Ecto neural progenitor cell (in vitro differentiated cells): Measurements from ENCODE around the gene KIF26B.
A peak's percentile ranks its signal among the peaks of the same experiment; 100 is the strongest.
"Not testable (repeated sequence)": the region's sequence is repeated elsewhere in the genome, so short reads cannot be mapped to it uniquely, and the experiment has no call there.

Experiments used
- DNase-seq: peaks from one replicate; pipeline ENCODE4 v3.0.0-alpha.2; 2018; ENCODE audit warnings: low spot score

KIF26B gene

DNA sequence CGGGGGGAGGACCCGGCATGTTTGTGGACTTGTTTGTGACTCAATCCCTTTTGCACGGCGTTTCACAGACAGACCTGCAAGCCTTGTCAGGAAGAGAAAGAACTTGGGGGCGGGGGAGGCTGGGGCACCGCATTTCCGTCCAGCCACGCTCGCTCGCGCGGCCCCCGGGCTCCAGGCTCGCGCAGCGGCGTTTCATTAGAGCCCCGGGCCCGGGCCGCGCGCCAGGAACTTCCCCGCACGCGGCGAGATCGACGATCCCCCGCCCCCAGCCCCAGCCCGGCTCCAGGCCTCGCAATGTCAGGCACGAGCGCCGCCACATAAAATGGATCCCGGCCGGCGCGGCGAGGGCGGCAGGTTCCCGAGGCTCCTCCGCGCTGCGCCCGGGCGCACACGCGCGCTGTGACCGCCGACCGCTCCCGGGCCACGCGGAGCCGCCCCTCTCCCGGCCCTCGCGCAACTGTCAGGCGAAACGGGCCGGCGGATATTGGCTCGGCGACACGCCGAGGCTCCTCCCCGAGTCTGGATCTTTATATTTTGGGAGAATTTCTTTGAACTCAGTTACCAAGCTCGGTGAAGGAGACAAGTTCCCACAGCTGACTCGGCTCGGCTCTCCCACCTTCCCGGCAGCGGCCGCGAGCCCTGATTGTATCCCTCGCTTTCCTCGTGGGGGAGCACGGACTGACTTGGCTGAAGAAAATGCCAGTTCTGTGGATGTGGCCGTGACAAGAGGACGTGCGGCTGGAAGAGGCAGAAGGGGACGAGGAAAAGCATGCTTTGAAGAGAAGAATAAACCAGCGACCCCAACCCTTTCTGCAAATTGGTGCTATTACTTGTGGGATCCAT, at the start of gene KIF26B:
KIF26B (plus strand) TSS at position 557 of the 843 bp plus-strand sequence. CDS start 440 bp downstream, outside the sequence.
- peak; percentile 69 for DNase-seq

DNA sequence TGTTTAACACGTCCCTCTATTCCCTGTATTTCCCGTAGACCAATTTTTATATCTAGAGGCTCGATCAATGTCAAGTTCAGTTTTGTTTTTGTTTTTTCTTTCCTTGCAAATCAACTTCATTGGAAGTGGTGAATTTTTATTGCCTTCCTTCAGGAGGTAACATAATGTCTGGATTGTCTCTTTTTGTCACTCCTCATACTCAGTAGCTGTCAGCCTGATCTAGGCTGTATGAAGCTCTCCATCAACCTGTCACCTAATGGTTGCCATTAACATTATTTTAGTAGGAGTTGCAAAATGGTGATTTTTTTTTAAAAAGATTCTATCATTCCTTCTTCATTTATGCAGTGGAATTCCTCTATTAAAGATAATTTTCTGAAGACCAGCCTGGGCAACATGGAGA, 49.7 kb upstream of the KIF26B start:
- no peak for DNase-seq

DNA sequence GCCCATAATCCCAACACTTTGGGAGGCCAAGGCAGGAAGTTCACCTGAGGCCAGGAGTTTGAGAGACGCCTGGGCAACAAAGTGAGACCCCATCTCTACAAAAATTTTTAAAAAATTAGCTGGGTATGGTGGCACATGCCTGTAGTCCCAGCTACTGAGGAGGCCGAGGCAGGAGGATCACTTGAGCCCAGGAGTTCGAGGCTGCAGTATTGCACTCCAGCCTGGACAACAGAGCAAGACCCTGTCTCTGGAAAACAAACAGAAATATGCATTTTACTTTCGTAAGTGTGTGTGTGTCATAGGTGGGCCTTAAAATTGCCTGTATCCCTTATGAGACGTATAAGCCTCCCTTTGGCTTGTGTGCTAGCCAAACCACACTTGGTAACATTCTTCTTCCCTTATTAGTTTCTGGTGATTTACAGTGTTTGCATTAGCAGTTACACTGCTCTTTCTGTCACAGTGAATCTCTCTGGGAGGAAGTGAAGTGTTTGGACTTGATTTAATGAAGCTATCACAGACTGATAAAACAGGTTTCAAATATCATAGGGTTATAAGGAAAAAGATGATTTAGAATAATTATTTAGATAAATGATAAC, 48.9 kb upstream of the KIF26B start:
- DNase-seq: no peak

DNA sequence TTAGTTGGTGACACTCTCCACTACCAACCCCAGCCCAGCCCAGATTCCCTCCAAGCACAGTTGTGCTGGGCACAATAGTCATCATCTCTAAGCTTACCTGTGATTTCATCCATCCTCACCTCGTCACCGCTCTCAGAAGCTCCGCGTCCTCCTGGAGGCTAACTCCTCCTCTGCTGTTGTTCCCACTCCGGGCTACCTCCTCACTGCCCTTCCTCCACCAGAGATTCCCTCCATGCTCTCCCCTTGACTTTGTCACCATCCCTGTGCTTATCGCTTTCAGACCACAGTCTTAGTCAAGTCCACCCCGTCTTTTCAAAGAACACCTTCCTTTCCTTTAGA, 47.0 kb upstream of the KIF26B start:
- DNase-seq: no peak

DNA sequence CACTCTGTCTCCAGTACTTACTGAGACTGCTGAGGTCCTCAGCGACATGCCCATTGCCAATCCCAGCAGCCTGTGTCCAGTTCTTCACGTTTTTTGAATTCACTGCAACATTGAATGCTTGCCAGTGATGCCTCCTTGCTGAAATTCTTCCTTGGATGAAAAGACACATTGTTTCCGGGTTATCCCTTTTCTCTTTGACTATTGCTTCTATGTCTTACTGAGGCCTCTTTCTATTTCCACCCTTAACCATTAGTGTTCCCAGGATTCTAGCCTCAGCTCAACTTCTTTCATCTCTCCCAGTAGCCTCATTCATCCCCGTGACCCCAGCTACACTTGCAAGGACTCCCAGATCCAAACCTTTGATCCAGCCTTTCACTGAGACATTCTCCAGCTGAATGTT, 46.5 kb upstream of the KIF26B start:
- no peak for DNase-seq

DNA sequence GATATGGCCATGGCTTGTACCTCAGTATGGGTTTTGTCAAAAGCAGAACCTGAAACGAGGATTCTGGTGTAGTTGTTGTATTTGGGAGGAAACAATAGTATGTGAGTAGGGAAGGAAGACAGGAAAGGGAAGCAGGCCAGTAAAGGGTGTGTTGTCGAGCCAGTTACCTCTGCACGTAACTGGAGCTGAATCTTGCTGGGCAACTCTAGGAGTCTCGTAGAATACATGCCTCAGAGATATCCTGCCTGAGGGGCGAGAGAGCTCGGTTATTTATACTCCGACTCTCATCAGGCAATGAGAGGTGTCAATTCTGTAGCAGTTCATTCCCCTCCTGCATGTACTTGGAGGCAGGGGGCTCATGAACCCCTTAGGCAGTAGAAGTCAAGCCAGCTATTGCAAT, 45.9 kb upstream of the KIF26B start:
- DNase-seq: no peak

DNA sequence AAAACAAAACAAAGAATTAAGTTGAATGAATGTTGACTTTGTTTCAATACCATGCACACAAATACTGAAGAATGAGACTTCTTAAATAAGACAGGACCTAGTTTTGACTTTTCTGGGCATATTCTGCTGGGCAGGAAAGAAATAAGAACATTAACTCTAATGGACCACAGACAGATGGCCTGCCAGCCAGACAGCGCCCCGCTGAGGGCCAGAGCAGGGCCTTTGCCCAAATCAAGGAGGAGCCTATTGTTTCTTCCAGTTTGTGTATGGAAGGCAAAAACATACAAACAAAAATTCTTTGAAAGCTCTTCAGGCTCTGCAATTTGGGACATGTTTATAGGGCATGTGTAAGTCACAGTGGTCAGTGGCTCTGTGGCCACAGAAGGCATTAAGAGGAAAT, 44.4 kb upstream of the KIF26B start:
- DNase-seq: no peak

DNA sequence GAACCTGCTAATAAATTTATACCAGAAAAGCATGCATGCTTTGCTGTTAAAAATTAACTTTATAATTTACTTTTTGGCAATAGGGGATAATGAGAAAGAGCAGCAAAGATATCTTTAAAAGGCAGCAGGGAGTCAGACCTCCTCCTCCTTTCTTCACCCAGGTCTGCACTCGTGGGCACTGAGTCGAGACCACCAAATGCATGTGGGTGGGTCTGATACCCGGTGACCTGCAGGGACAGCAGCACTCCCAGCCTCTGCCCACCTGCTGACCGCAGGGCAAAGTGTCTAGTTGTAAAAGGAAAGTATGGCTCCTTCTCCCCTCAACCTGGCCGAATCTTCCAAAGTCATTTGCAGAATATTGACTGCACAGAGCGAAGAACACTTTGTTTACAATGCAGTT, 43.7 kb upstream of the KIF26B start:
- no peak for DNase-seq

DNA sequence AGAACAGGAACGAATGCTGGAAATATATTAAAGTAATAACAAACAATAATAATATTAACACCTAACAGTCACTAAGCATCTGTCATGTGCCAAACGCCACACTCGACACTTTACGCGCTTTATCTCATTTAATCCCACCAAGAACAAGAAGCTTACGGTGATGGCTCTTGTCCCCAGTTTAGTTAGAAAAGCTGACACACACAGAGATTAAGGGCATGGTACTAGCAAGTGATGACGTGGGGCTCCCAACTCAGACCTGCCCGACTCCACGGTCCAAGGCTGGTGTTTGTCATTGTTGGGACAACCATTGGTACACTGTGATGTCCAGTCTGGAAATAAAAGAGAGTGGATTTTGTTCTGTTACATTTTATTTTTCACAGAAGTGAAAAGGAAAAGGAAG, 41.1 kb upstream of the KIF26B start:
- no peak for DNase-seq

DNA sequence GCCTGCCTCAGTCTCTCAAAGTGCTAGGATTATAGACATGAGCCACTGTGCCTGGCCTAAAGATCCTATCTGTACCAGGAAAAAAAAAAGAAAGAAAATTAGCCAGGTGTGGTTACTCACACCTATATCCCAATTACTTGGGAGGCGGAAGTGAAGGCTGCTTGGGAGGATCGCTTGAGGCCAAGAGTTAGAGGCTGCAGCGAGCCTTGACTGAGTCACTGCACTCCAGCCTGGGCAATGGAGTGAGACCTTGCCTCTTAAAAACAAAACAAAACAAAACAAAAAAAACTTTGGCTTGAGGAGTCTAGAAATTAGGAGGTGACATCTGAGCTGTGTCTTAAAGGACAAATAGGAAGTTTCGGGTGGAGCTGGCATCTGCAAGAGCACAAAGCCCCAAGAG, 38.7 kb upstream of the KIF26B start:
- DNase-seq: no peak

DNA sequence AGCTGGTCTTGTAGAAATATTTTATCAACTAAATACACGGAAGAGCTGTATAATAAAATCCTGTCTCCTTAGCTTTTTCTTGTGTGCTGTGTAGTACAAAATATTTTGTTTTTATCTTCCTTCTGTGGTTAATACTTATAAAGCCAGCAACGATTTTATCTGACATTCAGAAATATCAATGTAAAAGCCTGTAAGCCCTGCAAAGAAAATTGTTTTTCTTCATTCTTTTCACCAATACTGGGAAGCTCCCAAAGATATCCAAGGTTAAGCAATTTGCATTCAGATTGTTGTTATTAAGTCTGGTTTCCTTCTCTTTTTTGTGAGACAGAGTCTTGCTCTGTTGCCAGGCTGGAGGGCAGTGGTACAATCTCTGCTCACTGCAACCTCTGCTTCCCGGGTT, 38.0 kb upstream of the KIF26B start:
- no peak for DNase-seq

DNA sequence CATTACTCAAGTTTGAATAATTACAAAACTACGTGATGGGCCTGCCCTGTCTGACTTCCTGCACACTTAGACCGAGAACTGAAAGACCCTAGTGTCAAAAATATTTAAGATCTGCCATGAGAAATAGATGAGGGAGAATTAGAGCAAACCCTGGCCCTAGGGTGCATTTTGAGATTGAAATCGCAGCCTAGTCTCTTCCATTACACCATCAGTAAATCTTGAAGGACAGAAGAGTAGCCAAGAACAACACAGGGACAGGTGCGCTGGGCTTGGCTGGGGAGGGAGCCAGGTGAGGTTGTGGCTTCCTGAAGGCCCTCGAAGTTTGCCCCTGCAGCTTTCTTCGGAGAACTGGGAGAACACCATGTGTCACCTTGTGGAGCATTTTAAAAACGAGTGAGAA, 36.7 kb upstream of the KIF26B start:
- DNase-seq: no peak

DNA sequence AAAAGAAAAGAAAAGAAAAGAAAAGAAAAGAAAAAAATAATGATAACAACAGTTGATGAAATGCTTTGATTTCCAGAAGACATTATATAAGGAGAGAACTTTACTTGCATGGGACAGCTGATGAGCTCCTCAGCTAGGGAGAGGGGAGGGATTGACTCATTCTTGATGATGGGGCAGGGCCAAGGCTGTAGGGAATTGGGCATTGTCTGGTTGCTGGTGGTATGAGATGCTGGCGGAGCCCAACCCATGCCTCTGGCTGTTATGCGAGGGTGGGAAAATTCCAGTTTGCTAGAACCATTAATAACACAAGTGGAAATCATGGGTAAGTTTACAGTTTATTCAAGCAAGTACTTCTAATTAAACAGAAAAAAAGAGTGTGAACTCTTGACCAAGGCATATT, 36.0 kb upstream of the KIF26B start:
- no peak for DNase-seq

DNA sequence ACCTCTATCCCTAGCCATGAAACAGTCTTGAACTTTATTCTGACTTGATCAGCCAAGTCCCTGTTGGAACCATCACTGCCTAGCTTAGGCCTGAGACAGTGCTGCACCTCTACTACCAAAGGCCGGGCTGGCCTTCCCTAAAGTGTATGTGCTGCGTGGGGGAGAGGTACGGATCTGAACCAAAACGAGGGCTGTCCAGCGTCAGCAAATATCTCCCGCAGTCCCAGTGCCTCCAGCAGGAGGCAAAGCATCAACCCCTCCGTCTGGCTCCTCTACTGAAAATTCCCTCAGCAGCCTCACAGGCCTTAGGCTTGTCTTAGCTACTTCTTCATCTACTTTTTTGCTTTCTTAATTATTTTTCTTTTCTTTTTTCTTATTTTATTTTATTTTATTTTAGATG, 33.3 kb upstream of the KIF26B start:
- DNase-seq: no peak

DNA sequence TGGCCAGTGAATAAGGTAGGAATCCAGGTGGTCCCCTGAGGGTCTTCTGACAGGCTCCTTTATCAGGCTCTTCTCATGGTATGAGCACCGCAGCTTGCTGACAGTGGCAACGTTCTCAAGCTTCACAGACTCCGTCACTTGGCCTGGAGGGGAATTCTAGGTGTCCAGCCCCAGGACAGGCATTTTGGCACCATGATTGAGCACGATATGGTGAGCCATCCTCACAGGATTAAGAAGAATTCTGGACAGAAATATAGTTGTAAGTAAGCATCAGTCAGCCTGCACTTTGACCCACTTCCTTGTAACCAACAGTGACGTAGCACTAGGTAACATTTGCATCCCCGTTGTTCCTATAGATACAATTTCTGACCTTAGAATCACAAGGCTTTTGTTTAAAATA, 30.5 kb upstream of the KIF26B start:
- DNase-seq: no peak

DNA sequence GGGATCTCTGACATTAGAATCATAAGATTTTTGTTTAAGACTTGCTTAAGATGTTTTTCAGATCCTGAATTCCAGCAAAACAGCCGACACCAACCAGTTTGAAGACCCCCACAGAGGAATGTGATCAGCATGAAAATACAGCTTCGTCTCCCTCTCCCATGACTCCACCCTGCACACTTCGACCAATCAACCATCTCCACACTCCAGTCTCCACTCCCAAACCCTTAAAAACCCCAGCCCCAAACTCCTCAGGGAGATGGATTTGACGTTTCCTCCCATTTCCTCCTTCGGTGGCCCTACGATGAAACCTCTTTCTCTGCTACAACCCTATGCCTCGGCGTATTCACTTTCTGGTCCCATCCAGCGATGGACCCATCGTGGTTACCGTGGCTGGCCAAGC, 30.1 kb upstream of the KIF26B start:
- no peak for DNase-seq

DNA sequence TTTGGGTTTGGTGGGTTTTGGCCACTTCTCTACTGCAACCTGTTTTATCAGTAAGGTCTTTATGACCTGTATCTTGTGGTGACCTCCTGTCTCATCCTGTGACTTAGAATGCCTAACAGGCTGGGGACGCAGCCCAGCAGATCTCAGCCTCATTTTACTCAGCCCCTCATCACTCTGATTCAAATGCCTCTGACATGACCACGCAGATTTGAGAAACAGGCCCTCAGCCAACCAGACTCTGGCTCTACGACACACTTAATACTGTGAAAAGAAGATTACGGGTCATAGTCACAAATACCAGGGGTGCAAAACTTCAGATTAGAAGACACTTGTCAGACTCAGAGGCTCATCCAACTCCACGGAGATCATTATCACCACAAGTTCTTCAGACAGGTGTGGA, 28.3 kb upstream of the KIF26B start:
- DNase-seq: no peak

DNA sequence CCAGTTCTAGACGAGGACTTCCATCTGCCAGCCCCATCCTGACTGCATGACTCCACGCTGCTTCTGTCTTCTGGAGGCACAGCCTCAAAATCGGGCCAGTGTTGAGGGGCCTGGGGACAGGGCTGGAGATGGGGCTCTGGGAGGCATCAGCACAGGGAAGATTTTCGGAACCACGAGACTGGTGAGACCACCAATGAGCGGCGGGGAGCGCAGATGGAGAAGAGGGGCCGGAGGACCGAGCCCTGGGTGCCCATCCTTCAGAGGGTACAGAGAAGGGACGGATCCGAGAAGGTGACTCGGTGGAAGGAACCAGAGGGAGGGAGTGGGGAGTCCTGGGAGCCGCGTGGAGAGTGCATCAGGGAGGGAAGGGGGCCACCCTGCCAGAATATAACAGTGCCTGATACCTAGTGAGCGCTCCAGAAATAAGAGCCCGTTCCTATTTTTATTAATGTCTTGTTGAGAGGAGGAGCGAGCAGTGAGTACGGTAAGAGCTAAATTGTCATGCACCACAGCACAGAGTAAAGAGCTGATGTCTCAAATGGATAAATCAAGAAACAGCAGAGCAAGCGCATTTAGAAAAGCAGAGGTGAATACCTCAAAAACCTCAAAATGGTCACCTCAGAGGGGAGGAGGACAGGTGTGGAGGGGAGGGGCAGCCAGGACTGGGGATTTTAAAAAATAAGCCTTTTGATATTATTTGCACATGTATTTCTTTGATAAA, 26.2 kb upstream of the KIF26B start:
- DNase-seq: no peak

DNA sequence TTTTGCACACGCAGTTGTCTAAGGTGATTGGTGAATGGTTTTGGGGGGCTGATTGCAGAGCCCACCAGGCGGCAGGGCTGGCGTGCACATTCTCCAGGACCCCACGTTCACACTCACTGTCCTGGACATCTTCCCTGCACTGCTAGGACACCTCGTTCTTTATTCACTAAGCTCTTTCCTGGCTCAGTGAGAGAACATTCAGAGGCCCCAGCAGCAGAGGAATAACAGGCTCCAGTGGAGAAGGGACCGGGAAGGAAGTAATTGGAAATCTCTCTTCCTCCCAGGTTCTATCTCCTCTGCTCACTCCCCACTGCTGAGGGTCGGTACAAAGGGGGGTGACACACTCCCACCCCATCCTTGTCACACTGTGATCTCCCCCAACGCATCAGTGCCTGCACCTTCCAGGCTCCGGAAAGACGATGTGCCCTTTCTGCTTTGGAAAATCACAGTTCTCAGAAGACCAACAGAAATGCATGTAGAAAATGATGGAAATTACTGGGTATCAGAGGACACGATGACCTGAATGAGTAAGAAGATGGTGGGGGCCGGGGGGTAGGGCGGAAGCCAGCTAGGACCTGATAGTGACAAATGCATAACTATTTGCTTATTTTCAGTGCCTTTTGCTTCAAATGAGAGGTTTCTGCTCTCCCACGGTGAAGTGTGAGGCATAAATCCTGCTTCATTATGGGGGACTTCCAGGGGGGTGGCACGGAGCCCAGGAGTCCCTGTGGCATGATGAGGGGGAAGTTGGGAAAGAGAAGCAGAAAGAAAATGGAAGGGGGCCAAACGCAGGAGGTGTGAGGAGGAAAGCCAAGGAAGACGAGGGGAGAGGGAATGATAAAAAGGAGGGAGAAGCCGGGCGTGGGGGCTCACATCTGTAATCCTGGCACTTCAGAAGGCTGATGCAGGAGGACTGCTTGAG, 25.2 kb upstream of the KIF26B start:
- no peak for DNase-seq

DNA sequence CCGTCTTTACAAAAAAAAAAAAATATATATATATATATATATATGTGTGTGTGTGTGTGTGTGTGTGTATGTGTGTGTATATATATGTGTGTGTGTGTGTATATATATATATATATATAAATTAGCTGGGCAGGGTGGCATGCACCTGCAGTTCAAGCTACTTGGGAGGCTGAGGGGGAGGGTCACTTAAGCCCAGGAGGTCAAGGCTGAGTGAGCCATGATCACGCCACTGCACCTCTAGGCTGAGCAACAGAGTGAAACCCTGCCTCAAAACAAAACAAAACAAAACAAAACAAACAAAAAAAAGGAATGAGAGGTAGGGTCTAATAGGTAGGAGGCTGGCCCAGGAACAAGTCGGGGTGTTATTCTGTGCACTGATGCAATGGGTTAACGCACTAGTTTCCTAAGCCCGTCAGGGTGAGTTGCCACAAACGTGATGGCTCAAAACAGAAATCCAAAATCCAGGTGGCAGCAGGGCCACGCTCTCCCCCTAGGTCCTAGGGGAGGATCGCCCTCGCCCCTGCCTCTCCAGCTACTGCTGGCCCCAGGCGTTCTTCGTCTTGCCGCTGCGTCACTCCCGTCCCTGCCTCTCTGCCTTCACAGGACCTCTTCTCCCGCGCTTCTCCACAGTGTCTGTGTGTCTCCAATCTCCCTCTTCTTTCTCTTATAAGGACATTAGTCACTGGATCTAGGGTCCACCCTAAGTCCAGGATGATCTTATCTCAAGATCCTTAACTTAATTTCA, 24.3 kb upstream of the KIF26B start:
- not testable (repeated sequence) for DNase-seq

DNA sequence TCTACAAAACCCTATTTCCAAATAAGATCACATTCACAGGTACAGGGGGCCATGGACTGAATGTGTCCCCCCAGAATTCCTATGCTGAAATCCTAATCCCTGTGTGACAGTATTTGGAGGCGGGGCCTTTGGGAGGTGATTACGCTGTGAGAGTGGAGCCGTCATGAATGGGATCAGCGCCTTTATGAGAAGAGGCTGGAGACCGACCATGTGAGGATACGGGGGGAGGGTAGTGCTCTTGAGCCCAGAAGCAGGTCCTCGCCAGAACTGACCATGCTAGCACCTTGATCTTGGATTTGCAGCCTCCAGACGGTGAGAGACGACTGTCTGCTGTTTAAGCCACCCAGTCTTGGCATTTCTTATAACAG, 23.8 kb upstream of the KIF26B start:
- DNase-seq: no peak

DNA sequence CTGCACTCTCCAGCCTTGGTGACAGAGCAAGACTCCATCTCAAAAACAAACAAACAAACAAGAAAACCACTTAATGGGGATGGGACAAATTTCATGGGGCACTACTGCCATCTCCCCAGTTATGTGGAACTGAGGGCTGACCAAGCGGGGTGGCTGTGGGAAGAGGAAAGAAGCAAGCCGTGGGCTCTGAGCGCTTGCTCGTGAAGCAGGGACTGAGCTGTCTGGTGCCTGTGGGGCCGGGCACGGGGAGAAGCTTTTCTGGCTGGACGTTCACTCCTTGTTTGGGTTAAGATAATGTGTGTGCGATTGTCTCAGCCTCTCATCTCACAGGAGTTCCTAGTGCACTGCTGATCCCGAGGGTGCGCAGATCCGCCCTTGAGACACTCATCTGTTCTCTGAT, 22.0 kb upstream of the KIF26B start:
- no peak for DNase-seq
